DOHH2 (cell line): ENCODE data around the gene URM1.
A peak's percentile ranks its signal among the peaks of the same experiment; 100 is the strongest.

Source experiments
- H3F3A ChIP-seq: fragments of 200-600 bp; sonication (generic), shearing (Covaris generic); 2 replicates; pipeline ENCODE4 v1.6.0; 2016; ENCODE audit warnings: antibody characterized with exemption, mild to moderate bottlenecking; ENCODE audit not compliant: control insufficient read depth, insufficient read depth
- H3K27ac ChIP-seq: fragments of 200-600 bp; sonication (generic); 2 replicates; pipeline ENCODE4 v1.5.1; 2014; ENCODE audit warnings: low read depth, mild to moderate bottlenecking, low read length, moderate library complexity
- H3K27me3 ChIP-seq: fragments of 200-600 bp; sonication (generic); 2 replicates; pipeline ENCODE4 v1.6.1; 2014; ENCODE audit warnings: mild to moderate bottlenecking, low read length, mixed read lengths; ENCODE audit not compliant: control insufficient read depth
- H3K36me3 ChIP-seq: fragments of 200-600 bp; sonication (generic); 2 replicates; pipeline ENCODE4 v1.6.1; 2014; ENCODE audit warnings: mild to moderate bottlenecking, low read length, moderate library complexity, mixed read lengths; ENCODE audit not compliant: control insufficient read depth
- H3K4me1 ChIP-seq: fragments of 200-600 bp; sonication (generic); 2 replicates; pipeline ENCODE4 v1.6.1; 2014; ENCODE audit warnings: mild to moderate bottlenecking, low read length, mixed read lengths; ENCODE audit not compliant: control insufficient read depth
- H3K4me2 ChIP-seq: fragments of 200-600 bp; sonication (generic); 2 replicates; pipeline ENCODE4 v1.6.0; 2014; ENCODE audit warnings: mild to moderate bottlenecking, low read length, moderate library complexity
- H3K4me3 ChIP-seq: fragments of 200-600 bp; sonication (generic); 2 replicates; pipeline ENCODE4 v1.5.1; 2014; ENCODE audit warnings: mild to moderate bottlenecking, low read length, mixed read lengths
- H3K79me2 ChIP-seq: fragments of 200-600 bp; sonication (generic); 2 replicates; pipeline ENCODE4 v1.6.1; 2014; ENCODE audit warnings: mild to moderate bottlenecking, low read length, mixed read lengths; ENCODE audit not compliant: control insufficient read depth
- H3K9me2 ChIP-seq: fragments of 200-600 bp; sonication (generic); replicated peaks from 2 replicates; pipeline ENCODE4 v1.6.1; 2014; ENCODE audit warnings: mild to moderate bottlenecking, low read length, mixed read lengths; ENCODE audit not compliant: control insufficient read depth
- H3K9me3 ChIP-seq: fragments of 200-600 bp; sonication (generic); 2 replicates; pipeline ENCODE4 v1.6.1; 2014; ENCODE audit warnings: antibody characterized with exemption, low read length, mixed read lengths; ENCODE audit not compliant: control insufficient read depth, insufficient read depth
- H4K20me1 ChIP-seq: fragments of 200-600 bp; sonication (generic); 2 replicates; pipeline ENCODE4 v1.6.0; 2014; ENCODE audit warnings: low read depth, mild to moderate bottlenecking, antibody characterized with exemption, low read length, moderate library complexity; ENCODE audit not compliant: control insufficient read depth, insufficient read depth
- CTCF ChIP-seq: fragments of 200-600 bp; sonication (generic); IDR thresholded peaks from one replicate; pipeline ENCODE4 v1.5.1; 2014; ENCODE audit warnings: antibody characterized with exemption, mild to moderate bottlenecking, low read depth, low read length; ENCODE audit not compliant: poor library complexity, severe bottlenecking
- EZH2phosphoT487 ChIP-seq: fragments of 200-600 bp; sonication (generic); IDR thresholded peaks from 2 replicates; pipeline ENCODE4 v1.6.1; 2017; ENCODE audit warnings: borderline replicate concordance, mild to moderate bottlenecking, antibody characterized with exemption, low read length, moderate library complexity, mixed read lengths

The URM1 gene

GRCh38 chr9:128416014-128416413 lies 44.8 kb downstream of the URM1 start:
- peak overlapping the region; percentile 52 for H3K4me3 ChIP-seq
- no peaks in the 10 kb centered on the region for H3K36me3 ChIP-seq
- H3K9me2 ChIP-seq: no peaks in the 10 kb centered on the region
- peaks cover 26% of the 10 kb centered on the region for H3K4me1 ChIP-seq
- peak overlapping the region; percentile 68 for H3K4me2 ChIP-seq
- H3F3A ChIP-seq: no peaks in the 10 kb centered on the region
- H3K27me3 ChIP-seq: peaks cover 27% of the 10 kb centered on the region
- no peaks in the 10 kb centered on the region for H4K20me1 ChIP-seq
- H3K27ac ChIP-seq: peak overlapping the region; percentile 67
- TF ChIP-seq EZH2phosphoT487: no peak
- TF ChIP-seq CTCF: no peak
- H3K9me3 ChIP-seq: no peaks in the 10 kb centered on the region
- no peaks in the 10 kb centered on the region for H3K79me2 ChIP-seq

GRCh38 chr9:128416432-128417019 lies 45.4 kb downstream of the URM1 start:
- peak overlapping the region; percentile 67 for H3K27ac ChIP-seq
- peaks cover 31% of the 10 kb centered on the region for H3K4me1 ChIP-seq
- H3K4me3 ChIP-seq: peak overlapping the region; percentile 52
- TF ChIP-seq EZH2phosphoT487: no peak
- H3K4me2 ChIP-seq: peak overlapping the region; percentile 68
- H3K9me3 ChIP-seq: no peaks in the 10 kb centered on the region
- H4K20me1 ChIP-seq: no peaks in the 10 kb centered on the region
- H3K27me3 ChIP-seq: peaks cover 31% of the 10 kb centered on the region
- no peaks in the 10 kb centered on the region for H3K9me2 ChIP-seq
- H3K36me3 ChIP-seq: no peaks in the 10 kb centered on the region
- H3F3A ChIP-seq: no peaks in the 10 kb centered on the region
- H3K79me2 ChIP-seq: no peaks in the 10 kb centered on the region

- H3K4me1 ChIP-seq: peaks cover 32% of the 10 kb centered on the region
- peaks cover 34% of the 10 kb centered on the region for H3K27me3 ChIP-seq
- peak overlapping the region; percentile 72 for H3K4me2 ChIP-seq
- H3K9me3 ChIP-seq: no peaks in the 10 kb centered on the region
- H3F3A ChIP-seq: no peaks in the 10 kb centered on the region
- no peaks in the 10 kb centered on the region for H3K79me2 ChIP-seq
- peak overlapping the region; percentile 73; the same call in 1 of the 2 replicates for H3K4me3 ChIP-seq
- H3K36me3 ChIP-seq: no peaks in the 10 kb centered on the region
- TF ChIP-seq CTCF (no peak), EZH2phosphoT487 (no peak)
- H4K20me1 ChIP-seq: no peaks in the 10 kb centered on the region
- H3K27ac ChIP-seq: no peak overlapping the region
- H3K9me2 ChIP-seq: no peaks in the 10 kb centered on the region
Observed at GRCh38 chr9:128419061-128419925, 48.1 kb downstream of the URM1 start.

- TF ChIP-seq EZH2phosphoT487 (no peak), CTCF (peak; percentile 88)
- Histone ChIP-seq H4K20me1 (no peaks in the 10 kb centered on the region), H3K4me1 (peaks cover 32% of the 10 kb centered on the region), H3K27ac (no peak overlapping the region), H3K9me2 (no peaks in the 10 kb centered on the region), H3K36me3 (no peaks in the 10 kb centered on the region), H3K9me3 (no peaks in the 10 kb centered on the region), H3K4me3 (peak overlapping the region; percentile 73), H3K79me2 (no peaks in the 10 kb centered on the region), H3K27me3 (peaks cover 28% of the 10 kb centered on the region), H3K4me2 (peak overlapping the region; percentile 72), H3F3A (no peaks in the 10 kb centered on the region)
Observed at GRCh38 chr9:128420060-128420650, 49.0 kb downstream of the URM1 start.
